ENCODE measurements around the gene PTPRN2.

The PTPRN2 gene

GRCh38 chr7:157710396-157710795, 877.2 kb downstream of the PTPRN2 start:
- no peak overlapping the region for H3K27ac ChIP-seq (replicated peaks; ENCODE audit: low read length)
- no peak overlapping the region for H3K4me2 ChIP-seq (ENCODE audit: insufficient read depth, low read length, poor library complexity, severe bottlenecking)
- no peaks in the 10 kb centered on the region for H3K9me3 ChIP-seq (replicated peaks in 1 of 2; ENCODE audit: control insufficient read depth in 2 of 2, insufficient read depth in 1 of 2, low read depth in 1 of 2, low read length in 2 of 2)
- H3K4me1 ChIP-seq (ENCODE audit: control insufficient read depth in 2 of 2, insufficient read depth in 1 of 2, low read depth in 1 of 2, low read length in 2 of 2) = peaks cover 3 to 4% of the 10 kb centered on the region in 2 donors
- H3K23ac ChIP-seq (ENCODE audit: low read depth, low read length, poor library complexity) = no peak overlapping the region
- peak overlapping the region; percentile 36 for H2AK5ac ChIP-seq (ENCODE audit: low read depth, low read length)
- no peak overlapping the region for H2BK12ac ChIP-seq (ENCODE audit: low read length)
- H3K14ac ChIP-seq (ENCODE audit: low read length) = no peak overlapping the region
- H3K4me3 ChIP-seq (ENCODE audit: low read length in 2 of 2) = no peak overlapping the region
- no peaks in the 10 kb centered on the region for H3K27me3 ChIP-seq (ENCODE audit: control insufficient read depth in 3 of 3, insufficient read depth in 3 of 3, low read depth in 1 of 3, low read length in 3 of 3)
- H4K91ac ChIP-seq (ENCODE audit: low read depth, low read length, poor library complexity) = no peak overlapping the region
- no peaks in the 10 kb centered on the region for H3K36me3 ChIP-seq (replicated peaks in 1 of 2; ENCODE audit: control insufficient read depth in 2 of 2, insufficient read depth in 2 of 2, low read length in 2 of 2)
- H2AFZ ChIP-seq (ENCODE audit: low read length) = no peak overlapping the region
- no peak overlapping the region for H2BK120ac ChIP-seq (ENCODE audit: low read depth, low read length)
- H3K9ac ChIP-seq (ENCODE audit: low read depth, low read length, poor library complexity) = no peak overlapping the region
- DNase-seq (ENCODE audit: low spot score) = no peak
- peak overlapping the region; percentile 58 for H3K18ac ChIP-seq (ENCODE audit: low read length)
- no peak overlapping the region for H2BK15ac ChIP-seq (ENCODE audit: low read length)
- H3K79me1 ChIP-seq (ENCODE audit: low read depth, low read length) = no peaks in the 10 kb centered on the region
- H4K8ac ChIP-seq (ENCODE audit: low read depth, low read length) = no peak overlapping the region
- H2BK5ac ChIP-seq (ENCODE audit: low read length) = no peak overlapping the region
- no CpG with 5 or more reads among the region's 14 CpGs for WGBS, 2 donors (ENCODE audit: extremely low coverage in 2 of 2, insufficient read length in 2 of 2, insufficient replicate concordance in 1 of 2)
- no peak overlapping the region for H3K4ac ChIP-seq (ENCODE audit: low read length)

GRCh38 chr7:157709531-157710251, 877.9 kb downstream of the PTPRN2 start:
- no peak overlapping the region for H4K8ac ChIP-seq (ENCODE audit: low read depth, low read length)
- H3K18ac ChIP-seq (ENCODE audit: low read length) = peak overlapping the region; percentile 38
- no peak overlapping the region for H4K91ac ChIP-seq (ENCODE audit: low read depth, low read length, poor library complexity)
- no peak overlapping the region for H2BK120ac ChIP-seq (ENCODE audit: low read depth, low read length)
- no peaks in the 10 kb centered on the region for H3K36me3 ChIP-seq (replicated peaks in 1 of 2; ENCODE audit: control insufficient read depth in 2 of 2, insufficient read depth in 2 of 2, low read length in 2 of 2)
- H3K4me3 ChIP-seq (ENCODE audit: low read length in 2 of 2) = no peak overlapping the region
- H3K9ac ChIP-seq (ENCODE audit: low read depth, low read length, poor library complexity) = no peak overlapping the region
- H3K4me2 ChIP-seq (ENCODE audit: insufficient read depth, low read length, poor library complexity, severe bottlenecking) = no peak overlapping the region
- H3K27ac ChIP-seq (replicated peaks; ENCODE audit: low read length) = no peak overlapping the region
- no peak overlapping the region for H3K4ac ChIP-seq (ENCODE audit: low read length)
- H2BK12ac ChIP-seq (ENCODE audit: low read length) = no peak overlapping the region
- H2AFZ ChIP-seq (ENCODE audit: low read length) = no peak overlapping the region
- no peaks in the 10 kb centered on the region for H3K79me1 ChIP-seq (ENCODE audit: low read depth, low read length)
- no peaks in the 10 kb centered on the region for H3K9me3 ChIP-seq (replicated peaks in 1 of 2; ENCODE audit: control insufficient read depth in 2 of 2, insufficient read depth in 1 of 2, low read depth in 1 of 2, low read length in 2 of 2)
- H3K4me1 ChIP-seq (ENCODE audit: control insufficient read depth in 2 of 2, insufficient read depth in 1 of 2, low read depth in 1 of 2, low read length in 2 of 2) = peaks cover 3 to 4% of the 10 kb centered on the region in 2 donors
- no peaks in the 10 kb centered on the region for H3K27me3 ChIP-seq (ENCODE audit: control insufficient read depth in 3 of 3, insufficient read depth in 3 of 3, low read depth in 1 of 3, low read length in 3 of 3)
- H2BK5ac ChIP-seq (ENCODE audit: low read length) = no peak overlapping the region
- H3K23ac ChIP-seq (ENCODE audit: low read depth, low read length, poor library complexity) = no peak overlapping the region
- no peak for DNase-seq (ENCODE audit: low spot score)
- no CpG with 5 or more reads among the region's 26 CpGs for WGBS, 2 donors (ENCODE audit: extremely low coverage in 2 of 2, insufficient read length in 2 of 2, insufficient replicate concordance in 1 of 2)
- H2AK5ac ChIP-seq (ENCODE audit: low read depth, low read length) = peak overlapping the region; percentile 87
- H3K14ac ChIP-seq (ENCODE audit: low read length) = no peak overlapping the region
- peak overlapping the region; percentile 34 for H2BK15ac ChIP-seq (ENCODE audit: low read length)

- Histone ChIP-seq H3K14ac (ENCODE audit: low read length) (no peak overlapping the region), H2AFZ (ENCODE audit: low read length) (no peak overlapping the region), H2BK120ac (ENCODE audit: low read depth, low read length) (no peak overlapping the region), H2BK12ac (ENCODE audit: low read length) (no peak overlapping the region), H3K9ac (ENCODE audit: low read depth, low read length, poor library complexity) (no peak overlapping the region), H3K4me2 (ENCODE audit: insufficient read depth, low read length, poor library complexity, severe bottlenecking) (no peak overlapping the region), H3K4ac (ENCODE audit: low read length) (no peak overlapping the region), H3K4me1 (ENCODE audit: control insufficient read depth in 2 of 2, insufficient read depth in 1 of 2, low read depth in 1 of 2, low read length in 2 of 2) (peaks cover 3 to 4% of the 10 kb centered on the region in 2 donors), H3K36me3 (replicated peaks in 1 of 2; ENCODE audit: control insufficient read depth in 2 of 2, insufficient read depth in 2 of 2, low read length in 2 of 2) (no peaks in the 10 kb centered on the region), H3K79me1 (ENCODE audit: low read depth, low read length) (no peaks in the 10 kb centered on the region), H4K8ac (ENCODE audit: low read depth, low read length) (no peak overlapping the region), H3K18ac (ENCODE audit: low read length) (peak overlapping the region; percentile 76), H3K9me3 (replicated peaks in 1 of 2; ENCODE audit: control insufficient read depth in 2 of 2, insufficient read depth in 1 of 2, low read depth in 1 of 2, low read length in 2 of 2) (no peaks in the 10 kb centered on the region), H3K23ac (ENCODE audit: low read depth, low read length, poor library complexity) (no peak overlapping the region), H2BK5ac (ENCODE audit: low read length) (no peak overlapping the region), H2BK15ac (ENCODE audit: low read length) (no peak overlapping the region), H3K4me3 (ENCODE audit: low read length in 2 of 2) (no peak overlapping the region), H3K27ac (replicated peaks; ENCODE audit: low read length) (no peak overlapping the region), H4K91ac (ENCODE audit: low read depth, low read length, poor library complexity) (no peak overlapping the region), H3K27me3 (ENCODE audit: control insufficient read depth in 3 of 3, insufficient read depth in 3 of 3, low read depth in 1 of 3, low read length in 3 of 3) (no peaks in the 10 kb centered on the region), H2AK5ac (ENCODE audit: low read depth, low read length) (no peak overlapping the region)
- no peak for DNase-seq (ENCODE audit: low spot score)
- no CpG with 5 or more reads among the region's 9 CpGs for WGBS, 2 donors (ENCODE audit: extremely low coverage in 2 of 2, insufficient read length in 2 of 2, insufficient replicate concordance in 1 of 2)
These were observed 878.7 kb downstream of the PTPRN2 start for GRCh38 chr7:157708919-157709295.

GRCh38 chr7:157707983-157708918, 879.4 kb downstream of the PTPRN2 start:
- no CpG with 5 or more reads among the region's 23 CpGs for WGBS, 2 donors (ENCODE audit: extremely low coverage in 2 of 2, insufficient read length in 2 of 2, insufficient replicate concordance in 1 of 2)
- H3K4ac ChIP-seq (ENCODE audit: low read length) = no peak overlapping the region
- no peak for DNase-seq (ENCODE audit: low spot score)

More at GRCh38 chr7:157707983-157708918, 879.4 kb downstream of the PTPRN2 start:
- no peak overlapping the region for H3K27ac ChIP-seq (replicated peaks; ENCODE audit: low read length)
- H3K18ac ChIP-seq (ENCODE audit: low read length) = peak overlapping the region; percentile 1
- no peak overlapping the region for H3K4me3 ChIP-seq (ENCODE audit: low read length in 2 of 2)
- H2BK15ac ChIP-seq (ENCODE audit: low read length) = no peak overlapping the region
- no peaks in the 10 kb centered on the region for H3K36me3 ChIP-seq (replicated peaks in 1 of 2; ENCODE audit: control insufficient read depth in 2 of 2, insufficient read depth in 2 of 2, low read length in 2 of 2)
- peak overlapping the region; percentile 2 for H3K9ac ChIP-seq (ENCODE audit: low read depth, low read length, poor library complexity)
- H3K4me1 ChIP-seq (ENCODE audit: control insufficient read depth in 2 of 2, insufficient read depth in 1 of 2, low read depth in 1 of 2, low read length in 2 of 2) = peaks cover 4 to 5% of the 10 kb centered on the region in 2 donors
- H2BK120ac ChIP-seq (ENCODE audit: low read depth, low read length) = no peak overlapping the region
- H2AFZ ChIP-seq (ENCODE audit: low read length) = no peak overlapping the region
- no peaks in the 10 kb centered on the region for H3K9me3 ChIP-seq (replicated peaks in 1 of 2; ENCODE audit: control insufficient read depth in 2 of 2, insufficient read depth in 1 of 2, low read depth in 1 of 2, low read length in 2 of 2)
- no peaks in the 10 kb centered on the region for H3K27me3 ChIP-seq (ENCODE audit: control insufficient read depth in 3 of 3, insufficient read depth in 3 of 3, low read depth in 1 of 3, low read length in 3 of 3)
- H4K91ac ChIP-seq (ENCODE audit: low read depth, low read length, poor library complexity) = no peak overlapping the region
- no peak overlapping the region for H4K8ac ChIP-seq (ENCODE audit: low read depth, low read length)
- H2BK5ac ChIP-seq (ENCODE audit: low read length) = no peak overlapping the region
- H3K4me2 ChIP-seq (ENCODE audit: insufficient read depth, low read length, poor library complexity, severe bottlenecking) = no peak overlapping the region
- H3K14ac ChIP-seq (ENCODE audit: low read length) = no peak overlapping the region
- no peak overlapping the region for H3K23ac ChIP-seq (ENCODE audit: low read depth, low read length, poor library complexity)
- H3K79me1 ChIP-seq (ENCODE audit: low read depth, low read length) = no peaks in the 10 kb centered on the region
- no peak overlapping the region for H2BK12ac ChIP-seq (ENCODE audit: low read length)
- H2AK5ac ChIP-seq (ENCODE audit: low read depth, low read length) = peak overlapping the region; percentile 61
